Measurements from ENCODE around the gene TIMM9. TPM values are rescaled to one million over a fixed set of nuclear protein-coding genes. Genes with fewer than 3 reads are reported as not detected.
"Not testable (repeated sequence)": the region's sequence is repeated elsewhere in the genome, so short reads cannot be mapped to it uniquely, and the experiment has no call there.

Gene TIMM9
- total RNA-seq, 2 donors from 2014 or later, result 35.9 to 47.1 TPM

DNA sequence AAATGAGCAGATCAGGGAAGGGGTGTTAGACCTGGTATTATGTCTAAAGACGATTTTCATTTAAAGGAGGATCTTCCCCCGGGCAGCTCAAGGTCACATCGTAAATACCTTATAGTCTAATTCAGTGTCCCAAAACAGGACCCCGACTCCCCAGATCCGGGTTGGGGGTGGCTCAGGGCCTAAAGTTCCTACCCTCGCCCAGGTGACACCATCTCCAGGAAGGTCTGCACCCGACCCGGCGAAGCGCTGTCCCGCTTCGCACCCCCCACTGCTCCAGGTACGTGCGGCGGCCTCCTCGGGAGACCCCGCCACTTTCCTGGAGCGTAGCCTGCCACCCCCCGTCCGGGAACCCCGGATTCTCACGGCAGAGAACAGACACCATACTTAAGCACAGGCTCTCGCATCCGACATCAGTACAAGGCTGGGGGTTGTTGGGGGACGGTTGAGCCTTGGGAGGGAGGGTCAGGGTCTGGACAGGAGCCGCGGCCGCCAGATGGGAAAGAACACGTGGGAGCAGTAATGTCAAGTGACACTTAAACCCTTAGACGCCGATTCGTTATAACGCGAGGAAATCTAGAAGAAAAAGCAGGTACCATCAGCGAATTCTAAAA lies 556 bp downstream of the TIMM9 start:
- Mint-ChIP-seq H3K9me3 (no peaks in the 10 kb centered on the region), H3K36me3 (no peaks in the 10 kb centered on the region), H3K27me3 (no peaks in the 10 kb centered on the region), H3K4me1 (ENCODE audit: low read depth in 2 of 2) (peaks cover 16 to 42% of the 10 kb centered on the region in 2 donors), H3K27ac (peak overlapping the region; percentile 95), H3K4me3 (peak overlapping the region; percentile 95)
- peak; percentile 62 for DNase-seq (ENCODE audit: low spot score)
- peak; percentile 42 to 72 for ATAC-seq

- H3K4me3 Mint-ChIP-seq; ATAC-seq; H3K9me3 Mint-ChIP-seq; DNase-seq (ENCODE audit: low spot score); H3K27ac Mint-ChIP-seq; H3K27me3 Mint-ChIP-seq: not testable (repeated sequence)
- Mint-ChIP-seq H3K36me3 (peaks cover 19% of the 10 kb centered on the region), H3K4me1 (ENCODE audit: low read depth in 2 of 2) (peaks cover 2 to 11% of the 10 kb centered on the region in 2 donors)
Measured at GRCh38 chr14:58416934-58417333, 10.4 kb downstream of the TIMM9 start.

DNA sequence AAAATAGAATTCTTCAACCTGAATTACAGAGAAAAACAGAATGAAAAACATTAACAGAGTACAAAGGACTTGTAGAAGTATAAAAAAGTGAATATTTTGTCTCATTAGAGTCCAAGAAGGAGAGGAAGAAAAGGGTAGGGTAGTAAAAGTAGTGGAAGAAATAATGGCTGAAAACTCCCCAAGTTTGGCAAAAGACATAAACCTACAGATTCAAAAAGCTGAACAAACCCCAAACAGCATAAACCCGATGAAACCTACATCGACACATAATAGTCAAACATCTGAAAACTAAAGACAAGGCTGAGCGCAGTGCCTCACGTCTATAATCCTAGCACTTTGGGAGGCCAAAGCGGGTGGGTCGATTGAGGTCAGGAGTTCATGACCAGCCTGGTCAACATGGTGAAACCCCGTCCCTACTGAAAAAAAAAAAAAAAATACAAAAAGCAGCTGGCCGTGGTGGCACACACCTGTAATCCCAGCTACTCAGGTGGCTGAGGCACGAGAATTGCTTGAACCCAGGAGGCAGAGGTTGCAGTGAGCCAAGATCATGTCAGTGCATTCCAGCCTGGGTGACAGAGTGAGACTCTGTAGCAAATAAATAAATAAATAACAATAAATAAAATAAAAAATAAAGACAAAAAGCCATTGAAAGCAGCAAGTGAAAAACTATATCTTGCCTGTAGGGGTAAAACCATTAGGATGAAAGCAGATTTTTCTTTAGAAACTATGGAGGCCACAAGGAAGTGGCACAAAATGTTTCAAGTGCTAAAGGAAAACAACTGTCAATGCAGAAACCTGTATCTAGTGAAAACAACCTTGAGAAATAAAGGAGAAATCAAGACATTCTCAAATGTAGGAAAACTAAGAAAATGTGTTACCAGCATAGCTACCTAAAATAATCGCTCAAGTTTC lies 11.4 kb downstream of the TIMM9 start:
- Mint-ChIP-seq H3K4me3 (no peak overlapping the region), H3K27me3 (no peaks in the 10 kb centered on the region), H3K27ac (no peak overlapping the region), H3K36me3 (peaks cover 20% of the 10 kb centered on the region), H3K9me3 (no peaks in the 10 kb centered on the region), H3K4me1 (ENCODE audit: low read depth in 2 of 2) (peaks cover 2 to 11% of the 10 kb centered on the region in 2 donors)
- DNase-seq (ENCODE audit: low spot score) (no peak), ATAC-seq (no peak)

DNA sequence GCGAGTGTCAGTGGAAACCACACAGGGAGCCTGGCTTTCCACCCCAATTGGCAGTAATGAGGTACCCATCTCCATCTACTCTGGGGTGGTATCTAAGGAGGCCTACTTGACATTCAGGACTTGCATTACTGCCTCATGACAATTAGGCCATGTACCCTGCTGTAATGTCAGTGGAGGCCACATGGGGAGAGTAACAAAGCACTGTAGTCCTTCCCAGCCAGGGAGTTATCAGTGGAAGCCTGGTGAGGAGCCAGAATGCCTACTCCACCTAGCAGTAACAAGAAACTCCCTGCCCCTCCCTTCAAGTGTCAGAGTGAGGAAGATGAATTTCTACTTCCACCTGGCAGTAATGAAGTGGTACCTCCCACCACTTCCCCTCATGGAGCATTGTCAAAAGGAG lies 12.5 kb downstream of the TIMM9 start:
- Mint-ChIP-seq H3K4me3 (no peak overlapping the region), H3K9me3 (no peaks in the 10 kb centered on the region), H3K27me3 (no peaks in the 10 kb centered on the region), H3K27ac (no peak overlapping the region), H3K4me1 (ENCODE audit: low read depth in 2 of 2) (peaks cover 2 to 11% of the 10 kb centered on the region in 2 donors), H3K36me3 (peaks cover 19% of the 10 kb centered on the region)
- no peak for DNase-seq (ENCODE audit: low spot score)
- ATAC-seq, result no peak

DNA sequence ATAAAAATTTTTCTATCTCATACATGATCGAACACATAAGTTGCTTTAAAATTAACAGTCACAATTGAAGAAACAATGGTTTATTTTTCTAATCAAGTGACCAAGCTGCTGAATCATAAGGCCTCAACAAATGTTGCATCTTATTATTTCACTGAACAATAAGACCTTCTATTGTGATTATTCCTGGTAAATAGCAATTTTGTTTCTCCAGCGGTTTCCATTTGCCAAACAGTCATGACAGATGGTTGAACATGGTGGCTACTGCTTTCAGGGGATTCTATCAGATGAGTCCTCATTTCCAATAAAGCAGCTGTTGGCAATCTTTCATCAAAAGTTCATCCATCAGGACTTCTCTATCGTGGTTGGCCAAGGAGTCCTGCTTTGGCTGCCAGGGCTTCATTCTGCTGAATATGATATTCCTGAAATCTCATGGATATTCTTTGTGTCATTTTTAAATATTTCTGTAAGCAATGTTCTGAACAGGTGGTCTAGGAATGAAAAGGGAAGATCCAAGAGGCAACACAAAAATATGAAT lies 18.6 kb downstream of the TIMM9 start:
- H3K27me3 Mint-ChIP-seq, result no peaks in the 10 kb centered on the region
- no peak overlapping the region for H3K27ac Mint-ChIP-seq
- DNase-seq (ENCODE audit: low spot score), result no peak
- no peaks in the 10 kb centered on the region for H3K9me3 Mint-ChIP-seq
- no peak overlapping the region for H3K4me3 Mint-ChIP-seq
- peaks cover 5% of the 10 kb centered on the region for H3K36me3 Mint-ChIP-seq
- H3K4me1 Mint-ChIP-seq (ENCODE audit: low read depth in 2 of 2), result no peaks in the 10 kb centered on the region
- ATAC-seq, result no peak

- Mint-ChIP-seq H3K27me3 (no peaks in the 10 kb centered on the region), H3K27ac (no peak overlapping the region), H3K4me1 (ENCODE audit: low read depth in 2 of 2) (peaks cover 6% of the 10 kb centered on the region in 2 donors), H3K4me3 (no peak overlapping the region), H3K9me3 (no peaks in the 10 kb centered on the region), H3K36me3 (no peaks in the 10 kb centered on the region)
- no peak for ATAC-seq
- DNase-seq (ENCODE audit: low spot score), result no peak
Measured at GRCh38 chr14:58401587-58401986, 25.7 kb downstream of the TIMM9 start.

DNA sequence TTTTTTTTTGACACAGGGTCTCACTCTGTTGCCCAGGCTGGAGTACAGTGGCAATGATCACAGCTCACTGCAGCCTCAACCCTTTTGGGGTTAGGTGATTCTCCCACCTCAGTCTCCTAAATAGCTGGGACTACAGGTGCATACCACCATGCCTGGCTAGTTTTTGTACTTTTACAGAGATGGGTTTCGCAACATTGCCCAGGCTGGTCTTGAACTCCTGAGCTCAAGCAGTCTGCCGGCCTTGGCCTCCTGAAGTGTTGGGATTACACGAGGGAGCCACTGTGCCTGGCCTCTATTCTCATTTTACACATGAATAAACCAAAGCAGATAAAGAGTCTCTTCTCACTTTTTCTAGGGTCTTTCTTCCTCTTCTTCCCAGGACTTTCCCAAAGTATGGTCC lies 28.4 kb downstream of the TIMM9 start:
- H3K27ac Mint-ChIP-seq, result no peak overlapping the region
- peaks cover 10 to 12% of the 10 kb centered on the region in 2 donors for H3K4me1 Mint-ChIP-seq (ENCODE audit: low read depth in 2 of 2)
- no peak overlapping the region for H3K4me3 Mint-ChIP-seq
- H3K27me3 Mint-ChIP-seq, result no peaks in the 10 kb centered on the region
- no peaks in the 10 kb centered on the region for H3K36me3 Mint-ChIP-seq
- no peaks in the 10 kb centered on the region for H3K9me3 Mint-ChIP-seq
- DNase-seq (ENCODE audit: low spot score) (no peak), ATAC-seq (no peak)

GRCh38 chr14:58398495-58398894 lies 28.8 kb downstream of the TIMM9 start:
- Mint-ChIP-seq H3K27me3 (no peaks in the 10 kb centered on the region), H3K27ac (no peak overlapping the region), H3K4me1 (ENCODE audit: low read depth in 2 of 2) (peaks cover 10 to 12% of the 10 kb centered on the region in 2 donors), H3K36me3 (no peaks in the 10 kb centered on the region), H3K4me3 (no peak overlapping the region), H3K9me3 (no peaks in the 10 kb centered on the region)
- no peak for DNase-seq (ENCODE audit: low spot score)
- ATAC-seq, result no peak

- no peak for ATAC-seq
- no peaks in the 10 kb centered on the region for H3K9me3 Mint-ChIP-seq
- no peak overlapping the region for H3K4me3 Mint-ChIP-seq
- no peak overlapping the region for H3K27ac Mint-ChIP-seq
- H3K27me3 Mint-ChIP-seq, result no peaks in the 10 kb centered on the region
- peaks cover 10 to 12% of the 10 kb centered on the region in 2 donors for H3K4me1 Mint-ChIP-seq (ENCODE audit: low read depth in 2 of 2)
- DNase-seq (ENCODE audit: low spot score), result no peak
- no peaks in the 10 kb centered on the region for H3K36me3 Mint-ChIP-seq
Measured at GRCh38 chr14:58397156-58397555, 30.2 kb downstream of the TIMM9 start.

- Mint-ChIP-seq H3K4me3 (peak within 1 kb of the TSS; percentile 73), H3K27me3 (no peaks in the 10 kb centered on the region), H3K9me3 (no peaks in the 10 kb centered on the region), H3K27ac (peak within 1 kb of the TSS; percentile 50 to 78), H3K4me1 (ENCODE audit: low read depth in 2 of 2) (peaks cover 10 to 12% of the 10 kb centered on the region in 2 donors), H3K36me3 (no peaks in the 10 kb centered on the region)
- DNase-seq (ENCODE audit: low spot score) (peak; percentile 90), ATAC-seq (peak; percentile 95 to 97)
Measured at GRCh38 chr14:58395812-58396788, 31.2 kb downstream of the TIMM9 start, which contains the start of gene TOMM20L. TOMM20L (plus strand) TSS chr14:58395930; CDS start chr14:58395958, 28 bp downstream.

DNA sequence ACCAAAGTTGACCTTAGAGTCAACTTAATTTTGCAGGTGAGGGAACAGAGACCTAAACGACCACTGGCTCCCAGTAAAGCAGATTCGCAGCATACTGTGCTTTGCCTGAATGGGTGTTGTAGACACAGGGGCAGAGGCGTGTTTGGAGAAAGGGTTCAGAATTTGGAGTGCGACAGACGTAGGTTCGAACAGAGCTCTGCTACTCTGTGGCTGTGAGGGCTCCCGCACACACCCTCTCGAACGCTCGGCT lies 31.8 kb downstream of the TIMM9 start:
- peak overlapping the region; percentile 73 for H3K4me3 Mint-ChIP-seq

DNA sequence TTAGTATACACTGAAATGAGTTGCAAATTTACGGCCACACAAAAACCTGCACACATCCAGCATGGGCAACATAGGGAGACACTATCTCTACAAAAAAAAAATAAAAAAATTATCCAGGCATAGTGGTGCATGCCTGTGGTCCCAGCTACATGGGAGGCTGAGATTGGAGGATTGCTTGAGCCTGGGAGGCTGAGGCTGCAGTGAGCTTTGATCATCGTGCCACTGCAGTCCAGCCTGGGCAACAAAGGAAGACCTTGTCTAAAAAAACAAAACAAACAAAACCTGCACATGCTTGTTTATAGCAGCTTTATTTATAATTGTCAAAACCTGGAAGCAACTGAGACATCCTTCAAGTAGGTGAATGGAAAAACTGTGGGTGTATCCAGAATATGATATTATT lies 36.5 kb downstream of the TIMM9 start:
- Mint-ChIP-seq H3K4me1 (ENCODE audit: low read depth in 2 of 2) (peaks cover 3 to 5% of the 10 kb centered on the region in 2 donors), H3K27ac (no peak overlapping the region), H3K27me3 (no peaks in the 10 kb centered on the region), H3K36me3 (no peaks in the 10 kb centered on the region), H3K9me3 (no peaks in the 10 kb centered on the region), H3K4me3 (no peak overlapping the region)
- ATAC-seq (no peak), DNase-seq (ENCODE audit: low spot score) (no peak)

More for the DNA sequence above, 31.8 kb downstream of the TIMM9 start:
- DNase-seq (ENCODE audit: low spot score) (no peak), ATAC-seq (no peak)
- Mint-ChIP-seq H3K36me3 (no peaks in the 10 kb centered on the region), H3K4me1 (ENCODE audit: low read depth in 2 of 2) (peaks cover 10 to 12% of the 10 kb centered on the region in 2 donors), H3K27ac (peak overlapping the region; percentile 27 to 78), H3K27me3 (no peaks in the 10 kb centered on the region), H3K9me3 (no peaks in the 10 kb centered on the region)

- H3K27ac Mint-ChIP-seq, result no peak overlapping the region
- DNase-seq (ENCODE audit: low spot score) (no peak), ATAC-seq (no peak)
- no peaks in the 10 kb centered on the region for H3K9me3 Mint-ChIP-seq
- peaks cover 9 to 14% of the 10 kb centered on the region in 2 donors for H3K4me1 Mint-ChIP-seq (ENCODE audit: low read depth in 2 of 2)
- peaks cover 25% of the 10 kb centered on the region for H3K36me3 Mint-ChIP-seq
- H3K27me3 Mint-ChIP-seq, result no peaks in the 10 kb centered on the region
- H3K4me3 Mint-ChIP-seq, result no peak overlapping the region
Measured at GRCh38 chr14:58376791-58377190, 50.5 kb downstream of the TIMM9 start.
